Measurements from ENCODE around the gene TPSAB1. TPM values are rescaled to one million over a fixed set of nuclear protein-coding genes. Genes with fewer than 3 reads are reported as not detected.
"Not testable (repeated sequence)": the region's sequence is repeated elsewhere in the genome, so short reads cannot be mapped to it uniquely, and the experiment has no call there.

TPSAB1 gene
- not detected in 2 replicates for total RNA-seq (2014; rRNA removed; shearing (Covaris generic))

DNA sequence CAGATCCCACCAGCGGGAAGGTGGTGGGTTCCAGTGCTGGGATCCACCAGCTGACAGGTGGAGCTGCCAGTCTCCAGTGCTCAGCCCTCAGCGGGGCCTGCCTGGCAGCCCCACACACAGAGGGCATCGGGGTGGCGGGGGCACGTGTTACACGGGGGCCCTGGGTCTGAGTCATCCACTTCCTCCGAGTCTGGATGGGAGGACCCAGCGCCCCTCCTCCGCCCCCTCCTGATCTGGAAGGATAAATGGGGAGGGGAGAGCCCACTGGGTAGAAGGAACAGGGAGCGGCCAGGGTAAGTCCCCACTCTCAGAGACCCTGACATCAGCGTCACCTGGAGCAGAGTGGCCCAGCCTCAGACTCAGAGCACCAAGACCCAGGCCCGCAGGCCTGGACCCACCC lies at the start of gene TPSAB1:
Gene TPSAB1 (plus strand): TSS at position 270 of the 400 bp plus-strand sequence. CDS start 234 bp downstream, outside the sequence.
- H3K4me3 ChIP-seq; H3K36me3 ChIP-seq; DNase-seq; H3K27ac ChIP-seq; H3K9me3 ChIP-seq (replicated peaks); H3K4me1 ChIP-seq; H3K27me3 ChIP-seq: not testable (repeated sequence)

DNA sequence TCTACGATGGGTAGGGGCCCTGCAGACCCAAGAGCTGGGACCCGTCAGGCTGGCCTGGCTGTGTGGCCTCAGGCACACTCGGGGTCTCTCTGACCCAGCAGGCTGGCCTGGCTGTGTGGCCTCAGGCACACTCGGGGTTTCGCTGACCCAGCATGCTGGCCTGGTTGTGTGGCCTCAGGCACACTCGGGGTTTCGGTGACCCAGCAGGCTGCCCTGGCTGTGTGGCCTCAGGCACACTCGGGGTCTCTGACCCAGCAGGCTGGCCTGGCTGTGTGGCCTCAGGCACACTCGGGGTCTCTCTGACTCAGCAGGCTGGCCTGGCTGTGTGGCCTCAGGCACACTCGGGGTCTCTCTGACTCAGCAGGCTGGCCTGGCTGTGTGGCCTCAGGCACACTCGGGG lies 49.7 kb upstream of the TPSAB1 start:
- H3K4me1 ChIP-seq; H3K27ac ChIP-seq; DNase-seq; H3K9me3 ChIP-seq (replicated peaks); H3K36me3 ChIP-seq; H3K27me3 ChIP-seq; H3K4me3 ChIP-seq: not testable (repeated sequence)

DNA sequence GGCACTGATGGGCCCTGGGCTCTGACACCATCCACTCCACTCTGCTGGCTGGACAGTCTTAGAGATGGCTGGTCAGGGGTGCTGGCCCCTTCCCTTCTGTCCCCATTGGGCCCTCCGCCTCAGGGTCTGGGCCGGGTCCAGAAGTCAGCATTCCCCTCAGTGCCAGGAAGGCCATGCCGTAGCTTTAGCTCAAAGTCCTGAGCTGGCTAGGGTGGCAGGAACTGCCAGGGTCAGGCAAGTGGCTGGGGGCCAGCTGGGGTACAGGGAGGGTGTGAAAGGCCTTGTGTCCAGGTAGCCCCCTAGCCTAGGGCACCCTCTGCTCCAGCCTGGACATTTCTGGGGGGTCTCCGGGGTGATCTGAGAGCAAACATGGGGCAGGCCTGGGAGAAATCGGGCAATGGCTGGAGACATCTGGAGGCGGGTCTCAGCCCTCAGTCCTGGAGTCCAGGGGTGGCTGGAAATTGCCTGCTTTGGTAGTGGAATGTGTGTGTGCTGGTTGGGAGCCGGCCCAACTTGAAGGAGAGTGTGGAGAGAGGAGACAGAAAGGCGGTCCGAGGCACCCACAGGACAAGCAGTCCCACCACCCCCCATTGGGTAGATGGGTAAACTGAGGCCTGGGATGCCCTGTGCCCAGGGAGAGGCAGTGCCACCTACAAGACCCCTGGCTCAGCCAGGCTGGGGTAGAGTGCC lies 48.0 kb upstream of the TPSAB1 start:
- Histone ChIP-seq H3K9me3 (replicated peaks) (no peaks in the 10 kb centered on the region), H3K36me3 (no peaks in the 10 kb centered on the region), H3K4me3 (no peak overlapping the region), H3K27me3 (no peaks in the 10 kb centered on the region), H3K4me1 (no peaks in the 10 kb centered on the region; the same call in 1 of the 2 replicates), H3K27ac (no peak overlapping the region)
- no peak for DNase-seq

DNA sequence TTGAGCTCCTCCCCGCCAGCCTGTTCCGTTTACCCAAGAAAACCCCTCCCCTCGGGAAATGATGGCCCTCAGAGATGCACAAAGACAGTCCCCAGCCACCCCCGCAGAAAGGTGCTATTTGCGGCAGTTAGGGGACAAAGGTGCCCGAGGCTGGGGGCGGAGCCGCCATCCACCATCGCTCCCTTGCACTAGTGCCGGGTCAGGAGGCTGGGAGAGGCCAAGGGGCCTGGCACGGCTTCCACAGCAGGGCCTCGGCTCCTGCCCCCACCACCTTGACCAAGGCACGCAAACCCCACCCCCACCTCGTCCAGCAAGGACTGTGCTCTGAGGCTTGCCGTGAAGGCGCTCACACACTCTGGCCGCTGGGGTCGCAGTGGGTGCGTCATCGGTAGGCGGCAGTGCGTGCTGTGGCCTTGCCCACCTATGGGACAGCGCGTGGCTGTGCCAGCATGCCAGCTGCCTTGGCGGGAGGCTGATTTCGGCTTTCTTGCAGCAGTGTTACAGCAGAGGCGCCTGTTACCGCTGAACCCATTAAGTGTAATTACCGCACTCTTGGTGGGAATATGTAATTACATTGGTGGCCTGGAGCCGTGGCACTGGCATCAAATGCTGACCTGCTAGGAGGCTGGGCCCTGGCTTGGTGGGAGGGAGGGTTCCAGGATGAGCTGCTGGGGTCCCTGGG lies 47.2 kb upstream of the TPSAB1 start:
- H3K9me3 ChIP-seq (replicated peaks), result no peaks in the 10 kb centered on the region
- DNase-seq, result no peak
- H3K27ac ChIP-seq, result no peak overlapping the region
- H3K27me3 ChIP-seq, result no peaks in the 10 kb centered on the region
- H3K4me1 ChIP-seq, result no peaks in the 10 kb centered on the region
- H3K36me3 ChIP-seq, result no peaks in the 10 kb centered on the region
- H3K4me3 ChIP-seq, result no peak overlapping the region

DNA sequence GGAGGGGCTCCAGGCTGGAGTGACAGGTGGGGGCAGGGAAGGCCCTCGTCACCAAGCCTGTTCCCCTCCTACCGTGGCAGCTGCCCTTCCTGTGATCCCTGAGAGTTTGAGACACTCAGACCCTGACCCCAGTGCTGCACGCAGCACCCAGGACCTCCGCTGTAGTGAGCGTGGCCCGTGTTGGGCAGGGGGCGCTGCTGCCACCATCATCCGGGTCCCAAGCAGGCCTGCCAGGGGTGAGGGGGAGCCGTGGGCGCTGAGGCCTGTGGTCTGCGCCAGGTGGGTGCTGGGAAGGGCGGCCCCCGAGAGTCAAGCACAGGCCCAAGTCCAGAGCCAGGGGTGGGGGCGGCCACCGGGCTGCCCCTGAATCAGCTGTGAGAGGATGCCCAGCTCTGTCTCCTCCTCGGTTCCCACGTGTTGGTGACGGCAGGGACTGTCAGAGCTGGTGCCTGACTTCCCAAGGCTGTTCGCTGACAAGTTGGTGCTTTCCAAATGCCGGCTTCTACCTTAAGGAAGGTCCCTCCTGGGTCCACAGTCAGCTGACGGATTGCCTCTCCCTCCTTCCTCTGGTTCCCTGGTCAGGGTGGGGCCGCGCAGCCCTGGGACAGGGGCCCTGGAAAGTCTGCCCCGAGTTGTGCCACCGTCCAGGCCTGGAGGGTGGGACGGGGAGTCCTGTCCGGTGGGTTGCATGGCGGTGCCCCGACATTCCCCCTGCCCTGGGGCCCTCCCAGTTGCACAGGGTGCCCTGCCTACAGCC lies 46.5 kb upstream of the TPSAB1 start:
- no peak overlapping the region for H3K4me3 ChIP-seq
- no peaks in the 10 kb centered on the region for H3K27me3 ChIP-seq
- H3K4me1 ChIP-seq, result no peaks in the 10 kb centered on the region
- H3K36me3 ChIP-seq, result no peaks in the 10 kb centered on the region
- H3K9me3 ChIP-seq (replicated peaks), result no peaks in the 10 kb centered on the region
- no peak overlapping the region for H3K27ac ChIP-seq
- DNase-seq, result no peak

DNA sequence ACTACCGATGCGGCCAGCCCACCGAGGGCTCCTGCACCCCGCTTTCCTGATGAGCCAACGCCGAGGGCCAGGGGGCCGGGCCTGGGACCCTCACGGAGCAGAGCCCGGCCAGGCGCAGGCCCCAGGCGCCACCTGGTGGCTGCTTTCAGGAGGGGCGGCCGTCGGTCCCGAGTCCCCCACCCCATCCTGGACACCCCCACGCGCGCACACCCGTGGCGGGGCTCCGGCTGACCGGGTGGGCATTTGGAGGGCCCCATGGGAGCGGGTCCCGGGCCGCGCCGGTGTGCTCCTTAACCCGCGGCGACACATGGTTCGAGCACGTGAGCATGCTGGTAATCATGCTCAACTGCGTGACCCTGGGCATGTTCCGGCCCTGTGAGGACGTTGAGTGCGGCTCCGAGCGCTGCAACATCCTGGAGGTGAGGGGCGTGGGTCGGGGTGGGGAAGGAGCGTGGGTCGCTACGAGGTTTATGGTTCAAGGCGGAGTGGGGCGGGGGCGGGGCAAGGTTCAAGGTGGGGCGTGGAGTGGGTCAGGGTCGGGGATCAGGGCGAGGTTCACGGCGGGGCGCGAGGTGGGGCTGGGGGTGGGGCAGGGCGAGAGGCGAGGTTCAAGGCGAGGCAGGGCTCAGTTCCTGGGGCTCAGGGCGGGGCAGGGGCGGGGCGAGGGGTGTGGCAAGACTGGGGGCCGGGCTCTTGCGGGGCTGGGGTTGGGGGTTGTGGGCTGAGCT lies 45.7 kb upstream of the TPSAB1 start:
- H3K4me1 ChIP-seq, result no peaks in the 10 kb centered on the region
- DNase-seq, result peak in 1 of 2 experiments; percentile 50
- H3K9me3 ChIP-seq (replicated peaks), result no peaks in the 10 kb centered on the region
- H3K4me3 ChIP-seq, result no peak overlapping the region
- H3K27me3 ChIP-seq, result no peaks in the 10 kb centered on the region
- no peak overlapping the region for H3K27ac ChIP-seq
- no peaks in the 10 kb centered on the region for H3K36me3 ChIP-seq

DNA sequence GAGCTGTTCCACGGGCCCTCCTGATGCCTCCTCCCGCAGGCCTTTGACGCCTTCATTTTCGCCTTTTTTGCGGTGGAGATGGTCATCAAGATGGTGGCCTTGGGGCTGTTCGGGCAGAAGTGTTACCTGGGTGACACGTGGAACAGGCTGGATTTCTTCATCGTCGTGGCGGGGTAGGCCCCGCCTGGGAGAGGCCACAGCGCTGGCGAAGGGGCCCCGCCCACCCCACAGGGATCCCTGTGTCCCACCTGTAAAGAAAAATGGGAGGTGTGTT lies 45.2 kb upstream of the TPSAB1 start:
- no peak for DNase-seq
- no peaks in the 10 kb centered on the region for H3K9me3 ChIP-seq (replicated peaks)
- H3K27me3 ChIP-seq, result no peaks in the 10 kb centered on the region

DNA sequence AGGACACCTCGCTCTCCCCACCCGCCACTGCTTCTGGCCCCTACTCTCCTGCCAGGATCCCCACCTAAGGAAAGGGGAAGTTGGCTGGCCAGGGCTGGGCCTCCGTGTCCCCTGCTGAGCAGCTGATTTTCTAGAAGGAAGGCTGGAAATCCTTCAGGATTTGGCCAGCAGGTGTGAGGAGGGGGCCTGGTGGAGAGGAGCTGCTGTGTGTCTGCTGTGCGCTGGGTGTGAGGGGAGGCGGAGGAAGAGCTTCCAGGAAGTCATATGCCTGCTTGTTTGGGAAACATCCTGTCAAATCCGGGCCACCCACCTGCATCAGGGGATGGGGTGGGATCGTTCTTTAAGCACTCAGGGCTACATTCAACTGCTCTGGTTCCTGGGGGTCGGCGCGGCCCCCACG lies 44.0 kb upstream of the TPSAB1 start:
- H3K9me3 ChIP-seq (replicated peaks), result no peaks in the 10 kb centered on the region
- H3K27me3 ChIP-seq, result no peaks in the 10 kb centered on the region
- no peaks in the 10 kb centered on the region for H3K4me1 ChIP-seq
- no peak overlapping the region for H3K4me3 ChIP-seq
- no peak for DNase-seq
- no peaks in the 10 kb centered on the region for H3K36me3 ChIP-seq
- H3K27ac ChIP-seq, result no peak overlapping the region

More for the DNA sequence above, 45.2 kb upstream of the TPSAB1 start:
- Histone ChIP-seq H3K27ac (no peak overlapping the region), H3K4me3 (no peak overlapping the region), H3K4me1 (no peaks in the 10 kb centered on the region), H3K36me3 (no peaks in the 10 kb centered on the region)

DNA sequence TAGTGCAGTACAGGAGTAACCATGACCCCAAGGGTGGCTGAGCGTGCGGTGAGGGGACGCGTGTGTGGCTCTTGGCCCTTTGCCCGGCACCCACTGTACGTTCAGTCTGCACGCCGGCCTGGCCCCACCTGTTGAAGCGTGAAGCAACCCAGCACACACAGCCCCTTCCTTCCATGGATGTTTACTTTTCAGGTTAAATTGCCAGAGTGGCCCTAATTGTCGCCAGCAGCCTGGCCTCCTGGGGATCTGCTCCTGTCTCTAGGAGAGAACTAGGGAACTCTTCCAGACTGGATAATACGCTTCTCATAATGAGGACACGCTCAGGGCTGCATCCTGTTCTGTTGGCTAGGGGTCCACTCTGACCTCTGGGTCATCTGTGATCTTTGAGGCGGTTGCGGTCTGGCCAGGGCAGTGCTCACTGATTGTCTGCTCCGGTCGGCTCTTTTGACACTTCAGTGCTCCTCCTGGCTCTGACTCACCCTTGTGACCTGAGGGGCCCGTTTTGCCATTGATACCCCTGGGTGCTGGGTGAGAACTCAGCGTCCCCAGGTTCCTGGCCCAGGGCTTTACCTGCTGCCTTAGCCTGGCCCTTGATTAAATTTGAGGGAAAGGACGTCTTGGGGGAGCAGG lies 43.2 kb upstream of the TPSAB1 start:
- Histone ChIP-seq H3K27ac (no peak overlapping the region), H3K4me3 (no peak overlapping the region), H3K4me1 (no peaks in the 10 kb centered on the region), H3K27me3 (no peaks in the 10 kb centered on the region), H3K9me3 (replicated peaks) (no peaks in the 10 kb centered on the region), H3K36me3 (no peaks in the 10 kb centered on the region)
- DNase-seq, result no peak

DNA sequence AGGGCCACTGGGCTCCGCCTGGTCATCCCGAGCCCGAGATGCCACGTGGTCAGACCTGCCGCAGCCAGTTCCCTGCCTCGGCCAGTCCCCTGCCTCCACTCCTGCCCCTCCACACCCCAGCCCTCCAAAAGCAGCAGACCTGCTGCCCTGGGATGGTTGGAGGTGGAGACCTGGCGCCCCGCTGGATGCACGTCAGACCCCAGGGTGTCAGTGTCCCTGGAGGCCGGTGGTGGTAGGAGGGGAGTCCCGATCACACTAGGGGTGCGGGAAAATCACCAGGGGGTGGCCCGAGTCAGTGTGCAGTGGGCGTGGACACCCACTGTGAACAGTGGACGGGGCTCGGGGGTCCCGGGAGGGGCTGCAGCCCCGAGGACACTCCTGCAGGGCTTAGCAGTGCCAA lies 42.3 kb upstream of the TPSAB1 start:
- Histone ChIP-seq H3K27me3 (no peaks in the 10 kb centered on the region), H3K36me3 (no peaks in the 10 kb centered on the region), H3K4me1 (no peaks in the 10 kb centered on the region), H3K27ac (no peak overlapping the region), H3K4me3 (no peak overlapping the region), H3K9me3 (replicated peaks) (no peaks in the 10 kb centered on the region)
- no peak for DNase-seq

DNA sequence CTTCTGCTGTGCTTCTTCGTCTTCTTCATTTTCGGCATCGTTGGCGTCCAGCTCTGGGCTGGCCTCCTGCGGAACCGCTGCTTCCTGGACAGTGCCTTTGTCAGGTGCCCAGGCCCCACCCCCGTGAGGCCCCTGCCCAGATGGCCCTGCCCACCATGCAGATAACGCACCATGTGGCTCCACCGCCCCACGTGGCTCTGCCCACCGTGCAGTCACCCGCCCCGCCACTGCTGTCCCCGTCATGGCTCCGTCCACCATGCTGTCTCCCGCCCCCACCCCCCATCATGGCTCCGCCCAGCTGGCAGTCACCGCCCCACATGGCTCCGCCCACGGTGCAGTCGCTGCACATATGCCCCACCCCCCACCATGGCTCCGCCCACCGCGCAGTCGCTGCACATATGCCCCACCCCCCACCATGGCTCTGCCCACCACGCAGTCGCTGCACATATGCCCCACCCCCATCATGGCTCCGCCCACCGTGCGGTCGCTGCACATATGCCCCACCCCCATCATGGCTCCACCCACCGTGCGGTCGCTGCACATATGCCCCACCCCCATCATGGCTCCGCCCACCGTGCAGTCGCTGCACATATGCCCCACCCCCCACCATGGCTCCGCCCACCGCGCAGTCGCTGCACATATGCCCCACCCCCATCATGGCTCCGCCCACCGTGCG lies 41.7 kb upstream of the TPSAB1 start:
- H3K36me3 ChIP-seq; H3K27ac ChIP-seq; H3K9me3 ChIP-seq (replicated peaks); DNase-seq; H3K4me3 ChIP-seq; H3K27me3 ChIP-seq; H3K4me1 ChIP-seq: not testable (repeated sequence)

DNA sequence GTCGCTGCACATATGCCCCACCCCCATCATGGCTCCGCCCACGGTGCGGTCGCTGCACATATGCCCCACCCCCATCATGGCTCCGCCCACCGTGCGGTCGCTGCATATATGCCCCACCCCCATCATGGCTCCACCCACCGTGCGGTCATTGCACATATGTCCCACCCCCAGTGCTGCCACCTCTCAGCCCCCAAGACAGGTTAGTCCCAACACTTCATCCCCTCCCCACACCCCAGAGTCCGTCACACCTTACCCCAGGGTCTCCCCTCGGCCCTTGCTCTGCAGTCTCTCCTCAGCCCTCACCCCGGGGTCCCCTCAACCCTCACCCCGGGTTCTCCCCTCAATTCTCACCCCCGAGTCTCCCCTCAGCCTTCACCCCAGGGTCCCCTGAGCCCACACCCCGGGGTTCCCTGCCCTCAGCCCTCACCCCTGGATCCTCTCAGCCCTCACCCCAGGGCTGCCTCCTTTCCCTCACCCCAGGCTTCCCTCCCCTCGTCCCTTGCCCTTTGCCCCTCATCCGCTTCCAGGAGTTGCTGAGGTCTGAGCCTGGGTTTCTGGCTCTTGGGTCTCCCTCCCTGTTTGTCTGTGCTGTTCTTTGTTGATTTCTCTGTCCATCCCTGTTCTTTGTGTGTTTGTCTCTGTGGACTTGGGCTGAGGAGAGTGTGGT lies 41.0 kb upstream of the TPSAB1 start:
- Histone ChIP-seq H3K9me3 (replicated peaks) (no peaks in the 10 kb centered on the region), H3K36me3 (no peaks in the 10 kb centered on the region), H3K27ac (no peak overlapping the region), H3K4me1 (no peaks in the 10 kb centered on the region), H3K27me3 (no peaks in the 10 kb centered on the region), H3K4me3 (no peak overlapping the region)
- no peak for DNase-seq

DNA sequence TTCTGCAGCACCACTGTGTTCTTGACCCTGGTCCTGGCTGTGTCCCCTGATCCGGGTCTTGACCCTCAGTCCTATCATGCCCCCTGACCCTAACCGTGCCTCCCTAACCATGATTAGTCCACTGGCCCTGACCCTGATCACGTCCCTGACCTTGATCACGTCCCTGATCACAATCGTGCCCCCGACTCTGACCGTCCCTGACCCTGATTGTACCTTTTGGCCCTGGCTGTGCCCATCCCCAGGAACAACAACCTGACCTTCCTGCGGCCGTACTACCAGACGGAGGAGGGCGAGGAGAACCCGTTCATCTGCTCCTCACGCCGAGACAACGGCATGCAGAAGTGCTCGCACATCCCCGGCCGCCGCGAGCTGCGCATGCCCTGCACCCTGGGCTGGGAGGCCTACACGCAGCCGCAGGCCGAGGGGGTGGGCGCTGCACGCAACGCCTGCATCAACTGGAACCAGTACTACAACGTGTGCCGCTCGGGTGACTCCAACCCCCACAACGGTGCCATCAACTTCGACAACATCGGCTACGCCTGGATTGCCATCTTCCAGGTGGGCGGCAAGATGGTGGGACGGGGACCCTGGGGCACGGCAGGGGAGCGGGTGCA lies 40.4 kb upstream of the TPSAB1 start:
- H3K36me3 ChIP-seq, result no peaks in the 10 kb centered on the region
- DNase-seq, result no peak
- H3K4me3 ChIP-seq, result no peak overlapping the region
- H3K4me1 ChIP-seq, result no peaks in the 10 kb centered on the region
- peaks cover 1% of the 10 kb centered on the region; the same call in 1 of the 2 replicates for H3K27me3 ChIP-seq
- no peak overlapping the region for H3K27ac ChIP-seq
- no peaks in the 10 kb centered on the region for H3K9me3 ChIP-seq (replicated peaks)
